B cell (primary cell): ENCODE data around the gene WDR18. TPM values are rescaled to one million over a fixed set of nuclear protein-coding genes. Genes with fewer than 3 reads are reported as not detected.

Experiments used
- ATAC-seq: fragments of 200-7000 bp; cut with Tn5 transposase; one replicate; pipeline ENCODE4 v1.10.0; 2021; ENCODE audit warnings: low read depth, mild to moderate bottlenecking, moderate number of reproducible peaks, moderate library complexity
- CTCF ChIA-PET: fragments of 350-600 bp; sonication (Branson Sonifier 250); formaldehyde crosslinking; loops from one replicate; lab custom pipeline; 2021; ENCODE audit warnings: antibody characterized with exemption, inconsistent platforms; lab: Charles Lee
- POLR2A ChIA-PET: fragments of 350-600 bp; sonication (Branson Sonifier 250); formaldehyde crosslinking; loops from one replicate; lab custom pipeline; 2021; ENCODE audit warnings: antibody characterized with exemption; lab: Charles Lee
- DNase-seq: peaks from one replicate; pipeline ENCODE4 v3.0.0; 2013
- H2AFZ ChIP-seq: 2 replicates; pipeline ENCODE4 v1.6.1; 2012; ENCODE audit warnings: mild to moderate bottlenecking, low read depth, low read length; ENCODE audit not compliant: insufficient read depth, poor library complexity, severe bottlenecking
- H3K27ac ChIP-seq, 2 donors: 1 replicate in 1 of 2; 2 replicates in 1 of 2; pipeline ENCODE4 v1.5.1; 2012 to 2013; ENCODE audit warnings: low read length in 2 of 2, mild to moderate bottlenecking in 2 of 2, moderate library complexity in 1 of 2
- H3K27me3 ChIP-seq, 4 experiments: fragments of 200-600 bp in 1 of 4; sonication (generic) in 1 of 4; replicated peaks in 1 of 4; 1 replicate in 2 of 4; 2 replicates in 2 of 4; pipeline versions ENCODE4 v1.6.1 to v1.7.0; 2013 to 2016; ENCODE audit warnings: low read length in 3 of 4, mild to moderate bottlenecking in 2 of 4, mixed read lengths in 1 of 4, moderate library complexity in 1 of 4; ENCODE audit not compliant: insufficient read depth in 4 of 4, control insufficient read depth in 3 of 4; ENCODE audit errors: control extremely low read depth in 1 of 4
- H3K36me3 ChIP-seq, 2 experiments: replicated peaks in 1 of 2; 1 replicate in 1 of 2; 2 replicates in 1 of 2; pipeline versions ENCODE4 v1.6.1 to v1.7.1; 2013; ENCODE audit warnings: low read length in 1 of 2; ENCODE audit not compliant: insufficient read depth in 2 of 2, control insufficient read depth in 1 of 2; ENCODE audit errors: control extremely low read depth in 1 of 2, extremely low read depth in 1 of 2
- H3K4me1 ChIP-seq, 2 donors: fragments of 200-600 bp in 1 of 2; sonication (generic) in 1 of 2; 1 replicate in 1 of 2; 2 replicates in 1 of 2; pipeline versions ENCODE4 v1.5.1 to v1.6.1; 2013 to 2017; ENCODE audit warnings: low read length in 2 of 2; ENCODE audit not compliant: control insufficient read depth in 2 of 2, insufficient read depth in 2 of 2
- H3K4me2 ChIP-seq: replicated peaks from 2 replicates; pipeline ENCODE3; 2012; ENCODE audit warnings: mild to moderate bottlenecking, low read depth, low read length; ENCODE audit not compliant: poor library complexity, severe bottlenecking
- H3K4me3 ChIP-seq, 5 experiments: fragments of 200-600 bp in 1 of 5; sonication (generic) in 1 of 5; 1 replicate in 3 of 5; 2 replicates in 2 of 5; pipeline versions ENCODE4 v1.5.1 to v1.7.0; 2011 to 2016; ENCODE audit warnings: low read length in 4 of 5, mild to moderate bottlenecking in 4 of 5, low read depth in 2 of 5, control low read depth in 1 of 5, moderate library complexity in 1 of 5; ENCODE audit not compliant: insufficient read depth in 1 of 5; ENCODE audit errors: control extremely low read depth in 1 of 5, extremely low read depth in 1 of 5
- H3K79me2 ChIP-seq: fragments of 200-600 bp; sonication (generic); one replicate; pipeline ENCODE4 v1.6.0; 2016; ENCODE audit warnings: low read length; ENCODE audit not compliant: control insufficient read depth, insufficient read depth
- H3K9ac ChIP-seq: fragments of 200-600 bp; sonication (generic); 2 replicates; pipeline ENCODE4 v1.6.1; 2017; ENCODE audit warnings: mild to moderate bottlenecking, low read length, moderate library complexity
- H3K9me3 ChIP-seq, 3 donors: one replicate each; pipeline versions ENCODE4 v1.6.1 to v1.7.1; 2013; ENCODE audit warnings: low read length in 2 of 3; ENCODE audit not compliant: control insufficient read depth in 2 of 3, insufficient read depth in 1 of 3; ENCODE audit errors: control extremely low read depth in 1 of 3
- H4K20me1 ChIP-seq: 2 replicates; pipeline ENCODE4 v1.6.0; 2012; ENCODE audit warnings: mild to moderate bottlenecking, low read length; ENCODE audit not compliant: insufficient read depth, control insufficient read depth, poor library complexity, severe bottlenecking
- H3K27ac Mint-ChIP-seq: one replicate; pipeline ENCODE4 v1.8.0; 2021; ENCODE audit warnings: mixed read lengths
- H3K27me3 Mint-ChIP-seq: one replicate; pipeline ENCODE4 v1.8.0; 2021; ENCODE audit warnings: mixed read lengths
- H3K4me1 Mint-ChIP-seq: one replicate; pipeline ENCODE4 v1.8.0; 2021; ENCODE audit warnings: mixed read lengths
- H3K4me3 Mint-ChIP-seq: one replicate; pipeline ENCODE4 v1.8.0; 2021; ENCODE audit warnings: mixed read lengths
- H3K9me3 Mint-ChIP-seq: one replicate; pipeline ENCODE4 v1.8.0; 2022; ENCODE audit warnings: mixed read lengths; ENCODE audit not compliant: insufficient read depth
- CTCF ChIP-seq: fragments of 200-600 bp; IDR thresholded peaks from one replicate; pipeline ENCODE4 v1.8.0; 2022; ENCODE audit warnings: antibody characterized with exemption, mild to moderate bottlenecking
- EZH2 ChIP-seq: IDR thresholded peaks from 2 replicates; pipeline ENCODE4 v1.6.1; 2012; ENCODE audit warnings: borderline replicate concordance, low read depth, mild to moderate bottlenecking, moderate library complexity, low read length; ENCODE audit not compliant: insufficient read depth, poor library complexity, severe bottlenecking
- WGBS: methylation state at CpG from one replicate; pipeline ENCODE4 v1.1.5; 2013; ENCODE audit warnings: missing lambda C conversion rate; ENCODE audit not compliant: insufficient coverage; 5-methylcytosine and 5-hydroxymethylcytosine counted together
- intact Hi-C: fragments of 100-400 bp; cut with micrococcal nuclease; formaldehyde crosslinking; loops from one replicate; pipeline ENCODE4 v1.10.0; 2022
- polyA plus RNA-seq: library from polyadenylated mRNA; depleted of rRNA; stranded (reverse); fragments of >200 nt; gene quantifications from 2 replicates; pipeline ENCODE4 v1.2.3, GENCODE V29; 2012
- total RNA-seq, 2 donors: library from RNA; stranded (reverse); fragments of 120-200 nt in 1 of 2; gene quantifications; 1 replicate in 1 of 2; 2 replicates in 1 of 2; pipeline versions ENCODE4 v1.2.3 to v1.2.4, GENCODE V29; 2013 to 2022

WDR18 gene
- total and polyA plus RNA-seq, 2 donors (not counting 1 experiment from before 2014, with no cell fraction given), result 48.5 to 60.5 TPM

GRCh38 chr19:1014161-1015060 lies 30.3 kb downstream of the WDR18 start:
- H3K4me3 ChIP-seq, result no peak overlapping the region
- no peak overlapping the region for H3K27ac ChIP-seq
- no peaks in the 10 kb centered on the region for H3K9me3 Mint-ChIP-seq
- H3K4me3 Mint-ChIP-seq, result no peak overlapping the region
- no peak overlapping the region for H3K9ac ChIP-seq
- no peak for DNase-seq
- CTCF ChIA-PET, result no interaction called here
- H3K79me2 ChIP-seq, result peaks cover 73% of the 10 kb centered on the region
- intact Hi-C loops, result no loop called here
- no peaks in the 10 kb centered on the region for H3K27me3 Mint-ChIP-seq
- no peak overlapping the region for H2AFZ ChIP-seq
- no peak for TF ChIP-seq CTCF
- peaks cover 0 to 43% of the 10 kb centered on the region in 2 experiments for H3K36me3 ChIP-seq
- H3K4me2 ChIP-seq, result no peak overlapping the region
- peaks cover 99% of the 10 kb centered on the region for H4K20me1 ChIP-seq
- no peak for ATAC-seq
- no peaks in the 10 kb centered on the region for H3K27me3 ChIP-seq
- POLR2A ChIA-PET, result no interaction called here
- no peak overlapping the region for H3K27ac Mint-ChIP-seq
- H3K4me1 ChIP-seq, result peaks cover 32 to 42% of the 10 kb centered on the region in 2 donors
- 94% methylated on average over 49 of the region's 49 CpGs for WGBS
- H3K9me3 ChIP-seq, result no peaks in the 10 kb centered on the region
- H3K4me1 Mint-ChIP-seq, result peaks cover 37% of the 10 kb centered on the region

GRCh38 chr19:1015061-1015781 lies 31.1 kb downstream of the WDR18 start:
- Histone ChIP-seq H2AFZ (no peak overlapping the region), H3K9me3 (no peaks in the 10 kb centered on the region), H3K36me3 (peaks cover 0 to 36% of the 10 kb centered on the region in 2 experiments), H3K4me2 (peak overlapping the region; percentile 57), H3K9ac (no peak overlapping the region), H3K4me1 (peaks cover 40 to 50% of the 10 kb centered on the region in 2 donors), H4K20me1 (peaks cover 99% of the 10 kb centered on the region), H3K27me3 (no peaks in the 10 kb centered on the region), H3K79me2 (peaks cover 81% of the 10 kb centered on the region), H3K27ac (no peak overlapping the region), H3K4me3 (no peak overlapping the region)
- ChIA-PET POLR2A (interaction anchor here (0.7 kb wide), 1 partner anchor 254 kb away, joined by 3 read pairs; the partner anchor contains the start of gene CIRBP), CTCF (no interaction called here)
- TF ChIP-seq CTCF (no peak), EZH2 (no peak)
- Mint-ChIP-seq H3K9me3 (no peaks in the 10 kb centered on the region), H3K27me3 (no peaks in the 10 kb centered on the region), H3K27ac (no peak overlapping the region), H3K4me3 (no peak overlapping the region), H3K4me1 (peaks cover 44% of the 10 kb centered on the region)
- 96% methylated on average over 29 of the region's 29 CpGs for WGBS
- intact Hi-C loops, result no loop called here
- ATAC-seq, result no peak
- no peak for DNase-seq
